ENCODE results near the gene ZSWIM1.

ZSWIM1 gene

DNA sequence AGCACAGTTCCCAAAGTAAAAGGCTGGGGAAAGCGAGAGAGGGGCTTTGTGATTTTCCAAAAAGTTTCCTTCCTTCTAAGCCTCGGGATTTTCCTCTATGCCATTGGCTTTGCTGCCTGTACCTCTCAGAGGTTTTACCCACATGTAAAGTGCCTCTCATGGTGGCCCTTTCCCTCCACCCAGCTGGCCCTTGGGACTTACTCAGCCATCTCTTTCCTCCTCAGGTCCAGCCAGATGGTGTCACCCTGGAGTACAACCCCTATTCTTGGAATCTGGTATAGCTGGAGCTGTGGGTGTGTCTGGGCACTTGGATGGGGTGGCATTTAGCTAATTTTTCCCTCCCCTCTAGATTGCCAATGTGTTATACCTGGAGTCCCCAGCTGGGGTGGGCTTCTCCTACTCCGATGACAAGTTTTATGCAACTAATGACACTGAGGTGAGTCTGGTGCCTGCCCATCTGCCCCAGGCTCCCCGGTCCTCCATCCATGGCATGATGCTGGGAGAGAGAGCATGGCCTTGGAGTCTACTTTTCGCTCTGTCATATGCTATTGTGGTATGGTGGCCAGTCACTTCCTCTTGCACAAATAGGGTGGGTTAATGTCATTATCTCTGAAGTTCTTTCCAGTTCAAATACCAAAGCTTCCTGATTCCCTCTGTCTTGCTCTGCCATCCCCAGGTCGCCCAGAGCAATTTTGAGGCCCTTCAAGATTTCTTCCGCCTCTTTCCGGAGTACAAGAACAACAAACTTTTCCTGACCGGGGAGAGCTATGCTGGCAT lies 11.2 kb downstream of the ZSWIM1 start:
- TF ChIP-seq EZH2 (IDR thresholded peaks at IDR 0.05; ENCODE audit: borderline replicate concordance, low read depth, low read length, severe bottlenecking): no peak
- TF ChIP-seq, protein P1, sequence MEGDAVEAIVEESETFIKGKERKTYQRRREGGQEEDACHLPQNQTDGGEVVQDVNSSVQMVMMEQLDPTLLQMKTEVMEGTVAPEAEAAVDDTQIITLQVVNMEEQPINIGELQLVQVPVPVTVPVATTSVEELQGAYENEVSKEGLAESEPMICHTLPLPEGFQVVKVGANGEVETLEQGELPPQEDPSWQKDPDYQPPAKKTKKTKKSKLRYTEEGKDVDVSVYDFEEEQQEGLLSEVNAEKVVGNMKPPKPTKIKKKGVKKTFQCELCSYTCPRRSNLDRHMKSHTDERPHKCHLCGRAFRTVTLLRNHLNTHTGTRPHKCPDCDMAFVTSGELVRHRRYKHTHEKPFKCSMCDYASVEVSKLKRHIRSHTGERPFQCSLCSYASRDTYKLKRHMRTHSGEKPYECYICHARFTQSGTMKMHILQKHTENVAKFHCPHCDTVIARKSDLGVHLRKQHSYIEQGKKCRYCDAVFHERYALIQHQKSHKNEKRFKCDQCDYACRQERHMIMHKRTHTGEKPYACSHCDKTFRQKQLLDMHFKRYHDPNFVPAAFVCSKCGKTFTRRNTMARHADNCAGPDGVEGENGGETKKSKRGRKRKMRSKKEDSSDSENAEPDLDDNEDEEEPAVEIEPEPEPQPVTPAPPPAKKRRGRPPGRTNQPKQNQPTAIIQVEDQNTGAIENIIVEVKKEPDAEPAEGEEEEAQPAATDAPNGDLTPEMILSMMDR (IDR thresholded peaks at IDR 0.05; ENCODE audit: borderline replicate concordance, extremely low read depth, low read length, poor library complexity, severe bottlenecking): no peak
- no peaks in the 10 kb centered on the region for H4K20me1 ChIP-seq (ENCODE audit: insufficient read depth, low read length)
- H3K9me3 ChIP-seq (ENCODE audit: insufficient read depth, low read length, severe bottlenecking): no peaks in the 10 kb centered on the region
- peaks cover 30% of the 10 kb centered on the region for H3K4me1 ChIP-seq (ENCODE audit: insufficient read depth, low read length)
- H3K36me3 ChIP-seq (ENCODE audit: insufficient read depth, low read length): peaks cover 35% of the 10 kb centered on the region
- no peaks in the 10 kb centered on the region for H3K27me3 ChIP-seq (ENCODE audit: insufficient read depth, low read length, poor library complexity)
- H2AFZ ChIP-seq (ENCODE audit: low read depth, low read length): peak overlapping the region; percentile 99
- no peak for ATAC-seq (ENCODE audit: insufficient read depth, low read depth)
- H3K79me2 ChIP-seq (ENCODE audit: insufficient read depth, low read length): peaks cover 20% of the 10 kb centered on the region
- H3K4me3 ChIP-seq (ENCODE audit: low read depth in 1 of 2, low read length in 2 of 2): peak overlapping the region; percentile 95 to 96
- H3K27ac ChIP-seq (ENCODE audit: low read length): peak overlapping the region; percentile 92
- H3K9ac ChIP-seq (ENCODE audit: low read depth, low read length): peak overlapping the region; percentile 96
- H3K4me2 ChIP-seq (ENCODE audit: insufficient read depth, low read length): peak overlapping the region; percentile 99
- DNase-seq: no peak

DNA sequence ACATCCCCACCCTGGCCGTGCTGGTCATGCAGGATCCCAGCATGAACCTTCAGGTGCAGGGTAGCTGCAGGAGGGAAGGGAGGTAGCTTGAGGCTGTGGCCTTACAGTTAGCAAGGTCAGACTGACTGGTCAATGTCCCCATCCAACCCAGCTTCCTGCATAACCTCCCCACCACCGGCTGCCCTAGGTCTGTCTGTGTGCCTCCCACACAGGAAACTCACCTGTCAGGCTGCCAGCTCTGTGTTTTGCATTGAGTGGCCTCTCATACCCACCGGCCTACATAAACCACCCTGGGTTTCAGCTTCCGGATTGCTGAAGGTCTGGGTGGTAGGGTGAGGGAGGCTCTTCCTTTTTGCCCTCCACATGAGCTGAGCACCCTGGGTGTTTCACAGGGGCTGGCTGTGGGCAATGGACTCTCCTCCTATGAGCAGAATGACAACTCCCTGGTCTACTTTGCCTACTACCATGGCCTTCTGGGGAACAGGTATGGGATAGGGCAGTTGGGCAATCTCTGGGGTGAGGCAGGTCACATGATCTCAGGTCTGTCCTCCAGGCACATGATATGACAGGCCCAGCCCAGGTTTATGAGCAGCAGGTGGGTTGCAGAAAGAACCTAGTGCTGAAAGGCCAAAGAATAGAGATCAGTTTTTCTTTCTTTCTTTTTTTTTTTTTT lies 11.9 kb downstream of the ZSWIM1 start:
- peaks cover 20% of the 10 kb centered on the region for H3K79me2 ChIP-seq (ENCODE audit: insufficient read depth, low read length)
- H4K20me1 ChIP-seq (ENCODE audit: insufficient read depth, low read length): no peaks in the 10 kb centered on the region
- ATAC-seq (ENCODE audit: insufficient read depth, low read depth) (no peak), DNase-seq (no peak)
- TF ChIP-seq, protein P1 (IDR thresholded peaks at IDR 0.05; ENCODE audit: borderline replicate concordance, extremely low read depth, low read length, poor library complexity, severe bottlenecking): no peak
- no peak for TF ChIP-seq EZH2 (IDR thresholded peaks at IDR 0.05; ENCODE audit: borderline replicate concordance, low read depth, low read length, severe bottlenecking)
- H3K9ac ChIP-seq (ENCODE audit: low read depth, low read length): no peak overlapping the region
- no peak overlapping the region for H3K4me3 ChIP-seq (ENCODE audit: low read depth in 1 of 2, low read length in 2 of 2)
- no peaks in the 10 kb centered on the region for H3K9me3 ChIP-seq (ENCODE audit: insufficient read depth, low read length, severe bottlenecking)
- peaks cover 30% of the 10 kb centered on the region for H3K4me1 ChIP-seq (ENCODE audit: insufficient read depth, low read length)
- H3K27ac ChIP-seq (ENCODE audit: low read length): no peak overlapping the region
- peak overlapping the region; percentile 99; the same call in 1 of the 2 replicates for H3K4me2 ChIP-seq (ENCODE audit: insufficient read depth, low read length)
- no peak overlapping the region for H2AFZ ChIP-seq (ENCODE audit: low read depth, low read length)
- peaks cover 38% of the 10 kb centered on the region for H3K36me3 ChIP-seq (ENCODE audit: insufficient read depth, low read length)
- H3K27me3 ChIP-seq (ENCODE audit: insufficient read depth, low read length, poor library complexity): no peaks in the 10 kb centered on the region

DNA sequence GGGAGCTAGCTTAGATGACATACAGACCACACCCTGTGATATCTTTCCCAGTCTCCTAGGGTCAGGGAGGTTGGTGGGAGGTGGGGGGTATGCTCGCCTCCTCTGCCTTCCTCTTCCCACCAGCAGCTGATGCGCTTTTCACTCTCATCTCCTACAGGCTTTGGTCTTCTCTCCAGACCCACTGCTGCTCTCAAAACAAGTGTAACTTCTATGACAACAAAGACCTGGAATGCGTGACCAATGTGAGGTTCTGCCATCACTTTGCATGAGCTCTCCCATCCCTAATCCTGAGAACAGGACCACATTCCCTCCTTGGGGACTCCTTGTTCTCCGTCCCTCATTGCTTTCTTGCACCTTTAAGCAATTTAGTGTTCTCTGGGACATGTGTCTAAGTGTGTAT lies 12.8 kb downstream of the ZSWIM1 start:
- no peak for DNase-seq
- no peak for ATAC-seq (ENCODE audit: insufficient read depth, low read depth)
- H3K36me3 ChIP-seq (ENCODE audit: insufficient read depth, low read length): peaks cover 43% of the 10 kb centered on the region

More for the DNA sequence above, 12.8 kb downstream of the ZSWIM1 start:
- H3K9ac ChIP-seq (ENCODE audit: low read depth, low read length): no peak overlapping the region
- H3K79me2 ChIP-seq (ENCODE audit: insufficient read depth, low read length): peaks cover 20% of the 10 kb centered on the region
- TF ChIP-seq, protein P1 (IDR thresholded peaks at IDR 0.05; ENCODE audit: borderline replicate concordance, extremely low read depth, low read length, poor library complexity, severe bottlenecking): no peak
- no peak for TF ChIP-seq EZH2 (IDR thresholded peaks at IDR 0.05; ENCODE audit: borderline replicate concordance, low read depth, low read length, severe bottlenecking)
- H3K27ac ChIP-seq (ENCODE audit: low read length): no peak overlapping the region
- H4K20me1 ChIP-seq (ENCODE audit: insufficient read depth, low read length): no peaks in the 10 kb centered on the region
- H3K4me2 ChIP-seq (ENCODE audit: insufficient read depth, low read length): no peak overlapping the region
- H3K4me1 ChIP-seq (ENCODE audit: insufficient read depth, low read length): peaks cover 30% of the 10 kb centered on the region
- H2AFZ ChIP-seq (ENCODE audit: low read depth, low read length): no peak overlapping the region
- no peaks in the 10 kb centered on the region for H3K27me3 ChIP-seq (ENCODE audit: insufficient read depth, low read length, poor library complexity)
- H3K9me3 ChIP-seq (ENCODE audit: insufficient read depth, low read length, severe bottlenecking): no peaks in the 10 kb centered on the region
- H3K4me3 ChIP-seq (ENCODE audit: low read depth in 1 of 2, low read length in 2 of 2): no peak overlapping the region
